NCI-H2171 (cell line): ENCODE results near the gene TBRG4.
"Not testable (repeated sequence)": the region's sequence is repeated elsewhere in the genome, so short reads cannot be mapped to it uniquely, and the experiment has no call there.

Experiments used
- DNase-seq: peaks from one replicate; lab custom pipeline; 2025; lab: John Stamatoyannopoulos, UW

The TBRG4 gene

DNA sequence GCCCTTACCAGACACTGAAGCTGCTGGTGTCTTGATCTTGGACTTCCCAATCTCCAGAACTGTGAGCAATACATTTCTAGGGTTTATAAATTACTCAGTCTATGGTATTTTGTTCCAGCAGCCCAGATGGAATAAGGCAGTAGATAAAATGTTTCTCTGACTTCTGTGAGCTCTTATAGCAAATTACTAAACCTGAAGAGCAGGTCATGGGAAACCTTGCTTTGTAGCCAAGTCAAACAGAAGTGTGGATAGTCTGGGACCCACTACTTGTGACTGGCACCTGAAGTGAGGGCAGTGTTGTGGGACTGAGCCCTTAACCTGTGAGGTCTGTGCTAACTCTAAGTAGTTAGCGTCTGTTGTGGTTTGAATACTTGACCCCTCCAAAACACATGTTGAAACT is 4.6 kb upstream of the TBRG4 start:
- no peak for DNase-seq

DNA sequence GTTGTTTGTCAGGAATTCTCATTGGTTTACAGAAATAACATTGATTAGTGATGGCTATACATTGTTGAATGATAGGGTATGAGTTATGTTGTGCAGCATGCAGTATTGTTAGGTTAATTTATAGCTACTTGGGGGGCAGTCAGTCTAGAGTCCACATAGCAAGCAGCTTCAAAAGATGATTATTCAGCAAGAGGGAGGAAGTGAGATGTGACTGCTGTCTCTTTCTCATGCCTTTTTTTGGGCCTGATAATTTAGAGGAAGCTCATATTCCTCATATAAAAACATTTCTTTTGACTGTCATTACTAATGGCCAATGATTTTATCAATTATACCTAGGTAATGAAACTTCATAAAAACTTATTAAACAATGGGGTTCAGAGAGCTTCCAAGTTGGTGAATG is 3.4 kb upstream of the TBRG4 start:
- DNase-seq = no peak

GRCh38 chr7:45114257-45114656 is 2.8 kb upstream of the TBRG4 start:
- not testable (repeated sequence) for DNase-seq

GRCh38 chr7:45112648-45113047 is 1.2 kb upstream of the TBRG4 start:
- DNase-seq = no peak

GRCh38 chr7:45108863-45109262 is 2.6 kb downstream of the TBRG4 start:
- no peak for DNase-seq

DNA sequence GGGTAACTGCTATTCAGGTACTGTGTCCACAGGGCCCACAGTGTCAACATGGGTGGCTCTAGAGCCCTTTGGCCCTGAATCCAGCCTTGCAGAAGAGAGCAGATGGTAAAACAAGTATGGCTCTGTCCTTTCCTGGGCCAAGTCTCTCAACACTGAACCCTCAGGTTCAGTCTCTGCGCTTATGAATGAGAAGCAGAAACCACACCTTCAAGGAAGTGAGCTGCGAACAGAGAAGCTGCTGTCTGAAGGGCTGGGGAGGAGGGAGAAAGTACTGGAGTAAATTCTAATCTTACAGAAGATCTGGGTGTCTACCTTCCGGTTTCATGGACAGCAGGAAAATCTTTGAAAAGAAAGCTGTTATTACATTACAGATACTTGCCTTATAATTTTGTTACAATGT is 4.1 kb downstream of the TBRG4 start:
- DNase-seq = no peak

DNA sequence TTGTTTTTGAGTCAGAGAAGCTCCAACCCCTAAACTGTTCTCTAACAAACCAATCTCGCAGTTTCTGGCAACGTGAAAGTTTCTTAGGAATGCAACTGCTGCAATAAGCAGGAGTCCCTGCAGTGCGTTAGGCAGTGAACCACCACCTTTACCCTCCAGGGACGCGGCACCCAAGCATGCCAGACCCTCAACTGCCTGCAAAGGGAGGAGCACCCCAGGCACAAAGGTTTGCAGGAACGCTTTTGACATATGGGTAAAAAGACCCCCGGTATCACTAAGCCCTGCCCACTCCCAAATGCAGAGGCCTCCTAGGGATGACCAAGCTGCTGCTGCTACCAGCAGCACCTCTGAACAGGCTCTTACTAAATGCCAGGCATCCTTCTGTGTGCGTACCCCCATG is 4.7 kb downstream of the TBRG4 start:
- DNase-seq = no peak

- no peak for DNase-seq
These were observed 5.8 kb downstream of the TBRG4 start for GRCh38 chr7:45105588-45106188.

DNA sequence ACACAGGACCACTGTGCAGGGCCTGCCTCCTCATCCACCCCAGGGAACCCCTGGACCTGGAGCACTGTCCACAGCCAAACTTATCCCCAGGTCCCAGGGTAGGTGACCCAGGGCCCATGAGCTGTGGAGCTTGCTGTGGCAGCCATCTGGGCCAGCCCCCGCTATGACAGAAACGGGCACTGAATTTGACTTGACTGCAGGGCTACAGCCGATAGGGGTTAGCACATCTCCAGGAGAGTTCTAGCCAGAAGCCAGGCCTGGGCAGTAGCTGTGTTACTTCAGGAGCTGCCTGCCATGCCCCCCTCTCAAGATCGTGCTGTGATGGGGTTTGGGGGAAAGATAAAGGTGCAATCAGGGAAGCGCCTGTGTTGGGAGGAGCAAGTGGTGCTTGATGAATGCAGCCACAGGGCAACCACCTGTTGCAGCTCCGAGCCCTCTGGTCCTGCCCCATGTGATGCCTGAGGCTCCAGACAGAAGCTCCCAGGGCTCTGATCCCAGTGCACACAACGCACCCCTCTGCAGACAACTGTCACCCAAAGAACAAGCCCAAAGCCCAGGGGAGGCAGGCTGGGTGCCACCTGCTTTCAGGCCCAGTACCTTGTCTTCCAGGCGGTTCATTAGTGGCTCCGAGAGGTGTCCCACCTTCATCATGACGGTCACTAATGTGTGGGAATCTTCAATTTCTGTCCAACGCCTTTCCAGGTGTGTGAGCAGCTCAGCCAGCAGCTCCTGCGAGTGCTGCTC is 6.5 kb downstream of the TBRG4 start:
- no peak for DNase-seq

DNA sequence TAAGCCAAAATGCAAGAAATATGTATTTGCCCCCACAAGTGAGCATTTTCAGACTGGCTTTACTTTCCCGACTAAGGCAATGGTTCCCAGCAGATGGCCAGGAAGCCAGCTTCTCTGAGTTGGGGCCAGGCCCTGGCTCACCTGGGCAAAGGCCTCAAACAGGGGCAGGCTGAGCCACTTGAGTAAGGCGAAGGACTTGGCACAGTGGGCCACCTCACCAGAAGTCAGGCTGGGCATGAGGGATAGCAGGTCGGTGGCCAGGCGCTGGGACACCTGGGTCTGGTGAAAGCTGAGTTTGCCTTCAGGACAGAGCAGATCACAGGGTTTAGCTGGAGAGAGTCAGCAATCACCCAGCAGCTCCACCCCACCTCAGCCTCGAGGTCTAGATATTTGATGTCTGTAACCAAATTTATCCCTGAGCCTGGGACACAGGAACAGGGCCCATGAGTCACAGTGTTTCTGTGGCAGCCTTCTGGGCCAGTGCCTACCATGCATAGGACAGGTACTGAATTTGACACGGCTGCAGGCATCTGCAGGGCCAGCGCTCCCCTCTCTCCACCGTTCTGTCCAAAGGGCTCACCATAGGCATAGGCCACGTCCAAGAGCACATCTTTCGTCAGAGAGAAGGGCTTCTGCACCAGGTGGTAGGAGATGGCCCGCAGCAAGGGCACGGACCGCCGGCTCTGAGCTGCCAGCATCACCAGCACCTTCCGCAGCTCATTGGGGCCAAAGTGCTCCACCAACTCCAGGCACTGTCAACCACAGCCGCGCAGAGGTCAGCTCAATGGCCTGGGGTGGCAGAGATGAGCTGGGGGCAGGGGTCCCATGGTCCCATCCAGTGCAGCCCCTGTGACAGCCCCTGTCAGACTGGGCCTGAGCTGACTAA is 7.3 kb downstream of the TBRG4 start:
- no peak for DNase-seq

DNA sequence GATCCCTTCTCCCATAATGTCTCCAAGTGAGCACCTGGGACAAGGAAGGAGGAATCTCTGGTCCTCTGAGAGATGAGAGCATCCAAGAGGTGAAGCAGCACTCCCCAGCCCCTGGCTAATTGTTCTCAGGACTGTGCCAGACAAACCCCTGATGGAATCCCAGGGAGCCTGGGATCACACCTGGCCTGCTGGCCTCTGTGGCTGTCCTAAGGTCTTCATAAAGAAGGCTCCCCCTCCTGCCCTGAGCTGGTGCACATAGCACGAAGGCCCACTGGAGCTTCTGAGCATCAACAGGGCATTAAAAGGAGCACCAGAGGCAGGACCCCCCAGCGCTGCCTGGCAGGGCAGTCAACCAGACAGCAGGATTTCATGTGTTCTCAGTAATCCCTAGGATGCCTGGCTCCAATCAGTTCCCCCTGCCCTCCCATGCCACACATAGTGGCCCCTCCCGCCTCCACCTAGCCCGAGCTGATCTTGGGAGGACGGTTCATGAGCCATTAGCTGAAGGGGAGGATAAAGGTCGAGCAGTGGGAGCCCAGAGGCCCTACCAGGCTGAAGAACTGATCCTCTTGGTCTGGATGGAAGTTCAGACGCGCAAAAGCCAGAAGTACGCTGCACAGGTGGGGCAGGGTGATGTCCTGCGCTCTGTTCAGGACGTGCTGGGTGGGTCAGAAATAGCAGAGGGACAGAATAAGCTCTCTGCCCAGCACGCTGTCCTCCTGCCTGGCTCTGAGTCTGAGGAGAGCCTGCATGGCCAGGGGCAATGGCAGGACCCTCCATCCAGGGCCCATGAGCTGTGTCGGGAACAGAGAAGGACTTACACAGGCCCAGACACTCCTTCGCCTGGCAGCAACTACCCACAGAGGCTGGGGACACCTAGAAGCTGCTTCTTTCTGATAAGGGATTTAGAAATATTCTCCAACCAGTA is 8.4 kb downstream of the TBRG4 start:
- DNase-seq = no peak

DNA sequence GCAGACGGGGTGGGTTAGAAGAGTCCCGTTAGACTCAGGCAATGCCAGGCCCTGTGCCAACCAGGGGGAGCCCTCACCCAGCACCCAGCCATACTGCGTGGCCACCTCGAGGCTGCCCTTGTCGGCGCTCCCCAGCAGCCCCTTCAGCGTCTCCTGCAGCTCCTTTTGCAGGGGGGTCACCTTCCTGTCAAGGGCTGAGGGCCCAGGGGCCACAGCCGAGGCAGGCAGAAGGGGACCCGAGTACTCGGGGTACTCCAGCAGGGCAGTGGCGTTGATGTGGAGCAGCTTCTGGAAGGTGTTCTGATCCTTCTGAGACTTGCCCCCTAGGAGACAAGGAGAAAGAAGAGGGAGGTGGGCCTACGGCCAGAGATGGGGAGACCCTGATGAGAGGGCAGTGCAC is 9.7 kb downstream of the TBRG4 start:
- no peak for DNase-seq

DNA sequence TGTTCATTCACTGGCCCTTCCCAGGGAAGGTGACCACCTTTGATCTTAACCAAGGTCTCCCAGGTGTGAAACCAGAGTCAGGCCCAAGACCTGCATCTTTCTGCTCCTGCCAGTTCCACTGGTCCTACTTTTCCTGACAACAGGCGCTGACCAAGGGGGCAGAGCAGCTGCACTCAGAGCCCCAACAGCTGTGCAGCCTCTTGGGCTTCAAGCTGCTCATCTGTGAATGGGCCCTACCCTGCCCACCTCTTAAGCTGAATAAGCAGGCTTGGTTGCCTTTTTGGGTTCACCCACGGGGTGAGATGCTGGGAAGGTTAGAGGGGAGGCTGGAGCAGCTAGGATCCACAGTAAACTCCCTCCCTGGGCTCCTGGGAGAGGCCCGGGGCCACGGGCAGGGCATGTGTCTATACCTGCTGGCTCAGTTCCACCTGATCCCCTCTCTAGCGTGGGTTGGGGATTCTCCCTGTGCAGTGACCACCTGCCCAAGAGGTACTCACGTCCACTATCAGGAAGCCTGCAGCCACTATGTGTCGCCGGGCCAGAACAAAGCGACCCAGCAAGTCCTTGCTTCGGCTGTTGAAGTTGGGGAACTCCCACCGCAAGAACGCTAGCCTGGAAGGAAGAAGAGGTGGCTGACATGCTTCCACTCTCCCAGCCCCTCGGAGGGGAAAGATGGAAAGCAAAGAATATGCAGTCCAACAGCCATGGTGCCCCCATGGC is 10.6 kb downstream of the TBRG4 start:
- DNase-seq = no peak

DNA sequence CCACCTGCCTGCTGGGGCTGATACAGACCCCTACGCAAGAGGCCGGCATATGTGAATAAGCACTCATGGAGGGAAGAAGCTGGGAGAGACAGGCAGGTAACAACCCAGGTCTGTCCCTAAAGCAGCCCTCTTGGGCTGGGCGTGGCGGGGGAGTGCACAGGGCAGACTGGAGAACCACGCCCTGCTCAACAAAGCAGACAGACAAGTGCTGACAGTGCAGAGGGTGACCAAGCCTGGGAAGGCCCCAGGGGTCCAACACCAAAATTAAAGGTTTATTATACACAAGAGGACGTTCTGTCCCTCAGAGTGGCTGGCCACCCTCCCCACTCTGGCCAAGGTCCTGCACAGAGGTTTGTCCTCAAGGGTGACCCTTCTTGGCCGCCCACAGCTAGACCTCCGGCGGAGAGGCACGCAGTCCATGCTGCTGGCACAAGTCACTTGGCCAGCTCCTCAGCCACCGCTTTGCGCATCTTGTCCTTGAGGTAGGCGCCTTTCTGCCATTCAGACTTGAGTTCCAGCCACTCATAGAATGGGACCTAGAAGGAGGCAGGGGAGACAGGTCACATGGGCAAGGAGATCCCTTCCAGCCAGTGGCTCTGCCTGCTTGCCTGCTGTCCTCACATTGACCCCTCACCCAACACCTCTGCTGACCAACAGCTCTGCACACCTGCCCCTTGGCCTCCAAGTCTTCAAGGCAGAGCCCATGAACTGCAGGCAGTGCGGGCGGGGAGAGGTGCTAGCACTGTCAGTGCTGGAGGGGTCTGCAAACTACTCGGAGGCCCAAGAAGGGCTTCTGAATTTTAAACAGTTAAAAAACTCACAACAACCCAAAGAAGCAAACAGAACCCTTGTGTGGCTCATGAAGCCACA is 11.4 kb downstream of the TBRG4 start:
- DNase-seq = no peak

DNA sequence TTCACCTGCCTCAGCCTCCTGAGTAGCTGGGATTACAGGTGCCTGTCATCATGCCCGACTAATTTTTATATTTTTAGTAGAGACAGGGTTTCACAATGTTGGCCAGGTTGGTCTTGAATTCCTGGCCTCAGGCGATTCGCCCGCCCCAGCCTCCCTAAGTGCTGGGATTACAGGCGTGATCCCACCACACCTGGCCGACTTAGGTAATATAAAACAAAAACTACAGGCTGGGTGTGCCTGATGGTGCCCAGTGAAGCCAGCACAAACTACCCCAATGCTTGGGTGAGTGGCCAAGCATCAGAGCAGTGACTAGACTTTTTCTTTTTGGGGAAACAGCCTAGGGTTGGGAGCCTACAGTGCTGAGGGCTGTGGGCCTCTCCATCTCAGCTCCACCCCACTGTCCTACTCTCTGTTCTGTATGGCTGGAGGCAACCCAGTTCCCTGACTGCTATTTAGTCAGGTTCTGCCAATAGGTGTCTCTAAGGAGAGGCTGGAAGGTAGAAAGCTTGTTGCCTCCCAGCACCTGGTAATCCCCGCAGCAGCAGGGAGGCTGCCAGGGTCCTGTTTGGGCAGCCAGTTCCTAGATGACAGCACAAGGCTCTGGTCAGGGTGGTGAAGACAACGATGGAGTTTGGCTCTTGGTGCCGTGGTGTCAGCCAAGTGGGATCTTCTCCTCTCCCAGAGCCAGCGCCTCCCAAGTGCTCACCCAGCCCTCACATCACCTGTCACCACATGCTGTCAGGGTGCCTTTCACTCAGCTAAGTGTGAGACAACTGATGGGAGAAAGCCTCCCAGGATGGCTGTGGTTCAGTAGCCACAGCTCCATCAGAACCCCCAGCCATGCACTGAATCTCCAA is 12.3 kb downstream of the TBRG4 start:
- DNase-seq = no peak

DNA sequence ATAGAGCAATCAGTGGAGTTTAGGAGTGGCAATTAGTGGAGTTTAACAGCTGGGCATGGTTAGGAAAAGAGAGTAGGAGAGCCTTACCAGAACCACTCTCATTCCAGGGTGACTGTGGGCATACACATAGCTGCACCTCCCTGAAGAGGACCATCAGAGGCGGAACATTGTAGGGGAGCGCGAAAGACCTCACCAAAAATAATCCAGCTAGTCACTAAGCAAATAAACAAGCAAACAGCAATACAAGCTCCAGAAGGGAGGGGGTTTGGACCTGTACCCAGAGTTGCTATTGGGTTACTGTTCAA is 18.6 kb downstream of the TBRG4 start:
- DNase-seq = no peak

DNA sequence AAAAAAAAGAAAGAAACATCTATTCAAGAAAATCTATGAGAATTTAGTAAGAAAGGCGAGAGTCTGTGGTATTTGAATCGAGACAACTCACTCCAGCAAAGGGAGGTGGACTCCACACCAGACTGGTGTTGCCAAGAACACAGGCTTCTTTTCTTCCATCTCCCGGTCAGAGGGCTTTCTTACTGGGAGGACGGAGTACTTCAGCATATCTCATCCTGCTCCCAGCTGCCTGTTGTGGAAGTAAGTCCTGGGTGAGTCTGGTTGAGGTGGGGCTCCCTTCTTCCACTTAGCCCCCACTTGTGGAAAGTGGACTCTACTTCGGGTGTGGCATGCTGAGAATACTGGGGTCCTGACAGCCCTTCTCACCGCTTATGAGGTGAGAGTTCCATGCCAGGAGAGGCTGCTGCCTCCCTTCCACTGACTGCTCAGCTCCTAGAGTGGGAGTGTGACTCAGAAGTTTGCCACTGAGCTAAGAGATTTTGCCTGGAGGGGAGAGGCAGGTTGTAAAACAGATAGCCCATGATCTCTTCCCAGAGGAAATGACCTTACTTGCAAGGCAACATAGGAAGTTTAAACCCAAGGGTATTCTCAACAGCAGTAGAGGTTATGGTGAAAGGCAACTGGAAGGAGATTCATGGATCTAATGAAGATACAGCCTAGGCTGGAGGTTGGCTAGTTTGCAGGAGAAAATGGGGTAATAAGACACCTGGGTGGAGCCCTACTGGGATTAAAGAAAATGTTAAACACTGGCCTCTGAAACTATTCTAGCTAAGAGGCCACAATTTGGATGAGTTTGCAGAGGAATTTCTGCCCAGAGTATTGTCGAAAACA is 19.2 kb downstream of the TBRG4 start:
- no peak for DNase-seq

DNA sequence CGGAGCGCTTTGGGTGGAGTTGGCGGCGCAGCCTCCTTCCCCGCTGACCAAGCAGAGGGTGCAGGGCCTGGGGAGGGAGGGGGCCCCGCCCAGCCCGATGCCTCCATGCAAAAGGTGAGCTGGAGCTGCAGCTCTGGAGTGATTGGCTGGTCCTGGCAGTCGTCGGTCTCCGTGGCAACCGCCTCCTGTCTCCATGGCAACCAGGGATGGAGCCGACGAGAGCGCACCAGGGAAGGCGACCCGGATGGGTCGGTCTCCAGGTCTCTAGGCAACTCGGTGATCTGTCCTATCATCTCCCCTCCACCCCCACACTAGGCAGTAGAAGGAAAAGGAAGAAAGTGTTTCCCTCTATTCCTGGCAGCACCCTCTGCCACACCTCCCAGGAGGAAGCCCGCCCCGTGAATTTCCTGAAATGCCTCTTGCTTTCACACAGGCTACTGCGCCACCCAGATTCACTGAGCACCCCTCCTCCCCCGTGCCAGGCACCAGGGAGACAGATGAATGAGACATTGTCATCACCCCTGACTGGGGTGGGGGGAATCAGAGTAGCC is 22.1 kb downstream of the TBRG4 start:
- peak; percentile 69 for DNase-seq
